Heart left ventricle (tissue), 16 donors: Measurements from ENCODE around the gene SLAIN1. TPM values are rescaled to one million over a fixed set of nuclear protein-coding genes. Genes with fewer than 3 reads are reported as not detected.

Experiments used
- ATAC-seq, 4 donors: fragments of 200-7000 bp; cut with Tn5 transposase; one replicate each; pipeline ENCODE4 v1.9.1; 2020 to 2022; ENCODE audit warnings: moderate library complexity in 4 of 4, mild to moderate bottlenecking in 3 of 4, moderate number of reproducible peaks in 1 of 4
- DNase-seq, 5 donors: peaks; one replicate each; pipeline ENCODE4 v3.0.0-alpha.2; 2020
- H3K27ac ChIP-seq, 12 donors: fragments of 200-600 bp; sonication (generic) in 4 of 12; one replicate each; pipeline versions ENCODE4 v1.5.0 to v1.8.0; 2016 to 2022; ENCODE audit warnings: mild to moderate bottlenecking in 2 of 12
- H3K27me3 ChIP-seq, 9 donors: fragments of 200-600 bp; sonication (generic) in 2 of 9; one replicate each; pipeline versions ENCODE4 v1.5.1 to v1.8.0; 2016 to 2022; ENCODE audit warnings: mild to moderate bottlenecking in 3 of 9
- H3K36me3 ChIP-seq, 9 donors: fragments of 200-600 bp; sonication (generic) in 2 of 9; one replicate each; pipeline versions ENCODE4 v1.5.0 to v1.8.0; 2018 to 2022; ENCODE audit warnings: mild to moderate bottlenecking in 2 of 9
- H3K4me1 ChIP-seq, 12 donors: fragments of 200-600 bp; sonication (generic) in 4 of 12; one replicate each; pipeline versions ENCODE4 v1.5.0 to v1.8.0; 2016 to 2022; ENCODE audit warnings: mild to moderate bottlenecking in 3 of 12
- H3K4me3 ChIP-seq, 12 donors: fragments of 200-600 bp; sonication (generic) in 4 of 12; one replicate each; pipeline versions ENCODE4 v1.5.0 to v1.8.0; 2017 to 2022; ENCODE audit warnings: mild to moderate bottlenecking in 9 of 12, moderate library complexity in 4 of 12
- H3K9me3 ChIP-seq, 12 donors: fragments of 200-600 bp; sonication (generic) in 4 of 12; one replicate each; pipeline versions ENCODE4 v1.5.0 to v1.8.0; 2016 to 2022; ENCODE audit warnings: mild to moderate bottlenecking in 1 of 12
- CTCF ChIP-seq, 12 donors: fragments of 200-600 bp; sonication (generic) in 4 of 12; IDR thresholded peaks; one replicate each; pipeline versions ENCODE4 v1.5.0 to v1.8.0; 2018 to 2022; ENCODE audit warnings: antibody characterized with exemption in 12 of 12, mild to moderate bottlenecking in 5 of 12
- POLR2A ChIP-seq, 2 donors: fragments of 450-650 bp; IDR thresholded peaks; one replicate each; pipeline ENCODE4 v1.6.1; 2017; ENCODE audit warnings: antibody characterized with exemption in 2 of 2, mild to moderate bottlenecking in 2 of 2, moderate library complexity in 2 of 2
- intact Hi-C, 10 donors: fragments of 100-400 bp; cut with DNase I; formaldehyde crosslinking; loops; one replicate each; pipeline versions ENCODE4 v1.11.1 to v1.14.2; 2022
- microRNA-seq, 4 donors: library from miRNA; unstranded; fragments of <30 nt; microRNA quantifications; one replicate each; pipeline versions ENCODE4 to v1.2.0, GENCODE V29; 2017 to 2020
- polyA plus RNA-seq, 2 donors: library from polyadenylated mRNA; stranded (reverse); fragments of 200-250 nt; gene quantifications; one replicate each; pipeline ENCODE4 v1.2.3, GENCODE V29; 2013
- total RNA-seq, 9 donors: library from RNA; depleted of rRNA in 2 of 9; stranded (reverse); fragments of >200 nt in 2 of 9; fragmentation: NEBNext Ultra II Directional in 3 of 9; extraction: Animal tissue kit (Norgen Biotek cat#: 25700) in 3 of 9; gene quantifications; one replicate each; pipeline versions ENCODE4 v1.1.0 to v1.2.4, GENCODE V29; 2016 to 2023
- donor health status: ischemic (EF 13 %, LVEDD 7.1; RV severe dilation, severe dysfunction).
- donor health status: healthy with polysubstance abuse.
- donor health status: DM: no; HTN: yes; CAD: no.
- donor health status: DM: no; HTN: no; CAD: no.
- donor health status: ischemic (EF 25% LVEDD 6.9; RV normal size, moderate dysfunction).
- donor health status: ischemic (EF 25% LVEDD 5.7; RV mildly dilated, moderate dysfunction).
- donor health status: healthy.
- donor health status: DM: yes; HTN: yes; CAD: no.
- donor health status: ischemic (EF 35%, LVEDD 5.7; RV mildly dilated, moderate dysfunction).
- donor health status: nonischemic (EF 11% LVEDD 7.7; RV severe dilation, severe dysfunction).
- donor health status: DM: yes; HTN: yes; CAD: no.
- donor health status: PGD.
- donor health status: ischemic (EF 29% LVEDD 5.4; RV normal size, mild dysfunction).
- donor health status: nonischemic (EF 23%, LVEDD 6.1; RV moderate dilation, normal function).

The SLAIN1 gene
- total and polyA plus RNA-seq, 11 donors = 2.3 to 14.9 (median 7.0) TPM

GRCh38 chr13:77811981-77812380 is 114.5 kb downstream of the SLAIN1 start:
- H3K27ac ChIP-seq = no peak overlapping the region
- no peak for ATAC-seq
- H3K36me3 ChIP-seq = no peaks in the 10 kb centered on the region
- H3K9me3 ChIP-seq = no peaks in the 10 kb centered on the region
- peaks cover 0 to 6% (median 0%) of the 10 kb centered on the region in 12 donors for H3K4me1 ChIP-seq
- no peak for TF ChIP-seq POLR2A (IDR thresholded peaks at IDR 0.05)
- no peak for TF ChIP-seq CTCF (IDR thresholded peaks at IDR 0.05)
- intact Hi-C loops = no loop called here
- H3K4me3 ChIP-seq = no peak overlapping the region
- DNase-seq = no peak
- H3K27me3 ChIP-seq = no peaks in the 10 kb centered on the region

Small RNA genes lying within 50 kb of the gene (microRNA-seq; reads per million reads assigned to microRNA genes)
- 0 reads per million in 4 donors for gene MIR3665

Other genes starting within 250 kb of the SLAIN1 start
- 1 to 10 TPM in 1 of 9 donors, not detected in 8; 2.0 TPM for gene SCEL, start 162.0 kb upstream of the SLAIN1 start, total RNA-seq
- gene SCEL, start 162.0 kb upstream of the SLAIN1 start, polyA plus RNA-seq = under 1 TPM in 1 of 2 donors, not detected in 1; 0.04 TPM
- gene EDNRB, start 221.1 kb downstream of the SLAIN1 start, total RNA-seq = 10 to 100 TPM in 8 of 9 donors, 1 to 10 TPM in 1; 9.8 to 72.0 (median 26.9) TPM
- gene EDNRB, start 221.1 kb downstream of the SLAIN1 start, polyA plus RNA-seq = 10 to 100 TPM; 15.3 to 15.6 TPM